Upper lobe of left lung (tissue), 6 donors: ENCODE data around the gene C4orf50. TPM values are rescaled to one million over a fixed set of nuclear protein-coding genes. Genes with fewer than 3 reads are reported as not detected.

Source experiments
- ATAC-seq, 2 donors: fragments of 200-7000 bp; cut with Tn5 transposase; one replicate each; pipeline ENCODE4 v1.9.1; 2022; ENCODE audit warnings: mild to moderate bottlenecking in 2 of 2, moderate library complexity in 2 of 2; ENCODE audit not compliant: low FRiP score in 2 of 2
- DNase-seq, 2 donors: peaks; one replicate each; pipeline ENCODE4 v3.0.0-alpha.2; 2019 to 2020
- H3K27ac ChIP-seq, 4 donors: fragments of 200-600 bp; sonication (generic); one replicate each; pipeline ENCODE4 v1.5.1; 2016 to 2019
- H3K27me3 ChIP-seq, 4 donors: fragments of 200-600 bp; sonication (generic); one replicate each; pipeline ENCODE4 v1.5.1; 2017 to 2019
- H3K36me3 ChIP-seq, 4 donors: fragments of 200-600 bp; sonication (generic); one replicate each; pipeline ENCODE4 v1.5.1; 2016 to 2019
- H3K4me1 ChIP-seq, 4 donors: fragments of 200-600 bp; sonication (generic); one replicate each; pipeline ENCODE4 v1.5.1; 2018 to 2019
- H3K4me3 ChIP-seq, 4 donors: fragments of 200-600 bp; sonication (generic); one replicate each; pipeline ENCODE4 v1.5.1; 2017 to 2019; ENCODE audit warnings: mild to moderate bottlenecking in 2 of 4, moderate library complexity in 1 of 4
- H3K9me3 ChIP-seq, 4 donors: fragments of 200-600 bp; sonication (generic); one replicate each; pipeline ENCODE4 v1.5.1; 2018 to 2019
- EP300 ChIP-seq, 4 donors: sonication (generic); formaldehyde crosslinking; IDR thresholded peaks; one replicate each; pipeline ENCODE4 v1.5.1; 2017; ENCODE audit warnings: antibody characterized with exemption in 4 of 4, control low read depth in 2 of 4
- POLR2A ChIP-seq, 4 donors: fragments of 450-650 bp; IDR thresholded peaks; one replicate each; pipeline ENCODE4 v1.5.1; 2016 to 2017; ENCODE audit warnings: antibody characterized with exemption in 4 of 4, mild to moderate bottlenecking in 2 of 4
- POLR2AphosphoS5 ChIP-seq, 2 donors: sonication (generic); formaldehyde crosslinking; IDR thresholded peaks; one replicate each; pipeline ENCODE4 v1.5.1; 2017; ENCODE audit warnings: antibody characterized with exemption in 2 of 2
- WGBS, 2 donors: methylation state at CpG; one replicate each; pipeline ENCODE4 v1.1.5; 2017 to 2018; 5-methylcytosine and 5-hydroxymethylcytosine counted together
- total RNA-seq, 6 donors: library from RNA; depleted of rRNA in 4 of 6; stranded (reverse); fragments of >200 nt in 4 of 6; gene quantifications; one replicate each; pipeline versions ENCODE4 v1.1.0 to v1.2.1, GENCODE V29; 2016 to 2021
- TF ChIP-seq, protein P1 (sequence below), 6 experiments: fragments of 450-650 bp in 4 of 6; fragments of 200-600 bp in 2 of 6; sonication (generic) in 2 of 6; IDR thresholded peaks; one replicate each; pipeline ENCODE4 v1.5.1; 2016 to 2019; ENCODE audit warnings: antibody characterized with exemption in 6 of 6
- donor health status: DM: no; HTN: no; CAD: no; lungs with moderate emphysema.
- donor health status: DM: no; HTN: yes; CAD: no; lungs with severe emphysema.

Gene C4orf50
- total RNA-seq, 6 donors from 2014 or later: 0.03 to 1.3 (median 0.65) TPM

DNA sequence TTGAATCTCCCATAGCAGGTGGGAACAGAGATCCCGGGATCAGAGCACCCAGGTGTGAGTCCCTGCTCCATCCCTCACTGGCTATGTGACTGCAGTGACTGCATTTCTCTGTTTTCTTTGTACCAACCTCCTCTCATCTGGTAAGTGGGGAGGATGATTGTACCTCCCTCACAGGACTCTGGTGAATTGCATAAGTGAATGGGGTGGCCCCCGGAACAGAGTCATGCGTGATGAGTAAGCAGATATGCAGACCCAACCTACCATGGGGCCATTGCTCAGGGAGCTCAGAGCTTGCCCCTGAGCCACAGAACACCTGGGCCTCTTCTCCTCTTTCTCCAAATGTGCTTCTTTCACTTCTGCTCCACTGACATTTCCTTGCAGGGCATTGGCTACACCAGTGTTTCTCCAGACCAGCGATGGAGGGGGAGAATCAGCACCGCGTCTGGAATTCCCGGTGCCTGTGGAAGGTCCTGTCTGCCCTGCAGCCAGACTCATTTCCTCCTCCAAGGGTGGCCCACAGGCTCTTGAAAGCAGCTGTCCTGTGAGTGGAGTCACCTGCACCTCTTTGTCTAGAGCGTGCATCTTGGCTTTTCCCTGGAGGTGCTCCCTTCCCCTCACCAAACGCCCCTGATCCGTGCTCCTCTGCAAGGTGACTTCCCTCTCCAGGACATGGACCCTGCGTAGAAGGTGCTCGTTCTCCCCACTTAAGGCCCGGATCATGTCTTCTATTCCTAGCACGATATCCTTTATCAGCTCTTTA lies 30.0 kb downstream of the C4orf50 start:
- Histone ChIP-seq H3K27me3 (no peaks in the 10 kb centered on the region), H3K4me1 (no peaks in the 10 kb centered on the region), H3K9me3 (peaks cover 0 to 7% (median 3%) of the 10 kb centered on the region in 4 donors), H3K4me3 (no peak overlapping the region), H3K27ac (no peak overlapping the region), H3K36me3 (no peaks in the 10 kb centered on the region)
- peak in 1 of 2 donors; percentile 8 for ATAC-seq
- WGBS, 2 donors: 78 to 80% methylated on average over 14 of the region's 14 CpGs
- no peak for DNase-seq
- TF ChIP-seq, protein P1, sequence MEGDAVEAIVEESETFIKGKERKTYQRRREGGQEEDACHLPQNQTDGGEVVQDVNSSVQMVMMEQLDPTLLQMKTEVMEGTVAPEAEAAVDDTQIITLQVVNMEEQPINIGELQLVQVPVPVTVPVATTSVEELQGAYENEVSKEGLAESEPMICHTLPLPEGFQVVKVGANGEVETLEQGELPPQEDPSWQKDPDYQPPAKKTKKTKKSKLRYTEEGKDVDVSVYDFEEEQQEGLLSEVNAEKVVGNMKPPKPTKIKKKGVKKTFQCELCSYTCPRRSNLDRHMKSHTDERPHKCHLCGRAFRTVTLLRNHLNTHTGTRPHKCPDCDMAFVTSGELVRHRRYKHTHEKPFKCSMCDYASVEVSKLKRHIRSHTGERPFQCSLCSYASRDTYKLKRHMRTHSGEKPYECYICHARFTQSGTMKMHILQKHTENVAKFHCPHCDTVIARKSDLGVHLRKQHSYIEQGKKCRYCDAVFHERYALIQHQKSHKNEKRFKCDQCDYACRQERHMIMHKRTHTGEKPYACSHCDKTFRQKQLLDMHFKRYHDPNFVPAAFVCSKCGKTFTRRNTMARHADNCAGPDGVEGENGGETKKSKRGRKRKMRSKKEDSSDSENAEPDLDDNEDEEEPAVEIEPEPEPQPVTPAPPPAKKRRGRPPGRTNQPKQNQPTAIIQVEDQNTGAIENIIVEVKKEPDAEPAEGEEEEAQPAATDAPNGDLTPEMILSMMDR (IDR thresholded peaks at IDR 0.05): no peak
- TF ChIP-seq POLR2AphosphoS5 (IDR thresholded peaks at IDR 0.05) (no peak), POLR2A (IDR thresholded peaks at IDR 0.05) (no peak), EP300 (IDR thresholded peaks at IDR 0.05) (no peak)

DNA sequence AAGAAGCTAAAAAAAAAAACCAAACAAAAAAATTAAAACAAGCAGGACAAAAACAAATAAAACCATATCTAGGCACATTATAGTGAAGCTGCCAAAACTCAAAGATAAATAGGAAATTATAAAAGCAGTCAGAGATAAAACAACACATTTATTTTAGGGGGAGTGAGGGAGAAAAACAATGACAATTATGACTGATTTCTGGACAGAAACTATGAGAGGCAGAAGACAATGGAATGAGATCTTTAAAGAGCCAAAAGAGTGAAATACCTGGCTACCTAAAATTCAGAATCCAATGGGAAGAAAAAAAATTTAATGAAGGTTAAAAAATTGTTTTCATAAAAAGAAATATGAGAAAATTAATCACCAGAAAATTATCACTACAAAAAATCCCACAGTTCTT lies 33.4 kb downstream of the C4orf50 start:
- H3K27ac ChIP-seq: no peak overlapping the region
- ATAC-seq (no peak), DNase-seq (no peak)
- no peaks in the 10 kb centered on the region for H3K27me3 ChIP-seq
- TF ChIP-seq POLR2AphosphoS5 (IDR thresholded peaks at IDR 0.05) (no peak), POLR2A (IDR thresholded peaks at IDR 0.05) (no peak), EP300 (IDR thresholded peaks at IDR 0.05) (no peak)
- peaks cover 0 to 7% (median 3%) of the 10 kb centered on the region in 4 donors for H3K9me3 ChIP-seq
- no peak overlapping the region for H3K4me3 ChIP-seq
- H3K4me1 ChIP-seq: no peaks in the 10 kb centered on the region
- no peaks in the 10 kb centered on the region for H3K36me3 ChIP-seq

- no peak for DNase-seq
Observed at GRCh38 chr4:5982156-5982973, 35.9 kb downstream of the C4orf50 start.

DNA sequence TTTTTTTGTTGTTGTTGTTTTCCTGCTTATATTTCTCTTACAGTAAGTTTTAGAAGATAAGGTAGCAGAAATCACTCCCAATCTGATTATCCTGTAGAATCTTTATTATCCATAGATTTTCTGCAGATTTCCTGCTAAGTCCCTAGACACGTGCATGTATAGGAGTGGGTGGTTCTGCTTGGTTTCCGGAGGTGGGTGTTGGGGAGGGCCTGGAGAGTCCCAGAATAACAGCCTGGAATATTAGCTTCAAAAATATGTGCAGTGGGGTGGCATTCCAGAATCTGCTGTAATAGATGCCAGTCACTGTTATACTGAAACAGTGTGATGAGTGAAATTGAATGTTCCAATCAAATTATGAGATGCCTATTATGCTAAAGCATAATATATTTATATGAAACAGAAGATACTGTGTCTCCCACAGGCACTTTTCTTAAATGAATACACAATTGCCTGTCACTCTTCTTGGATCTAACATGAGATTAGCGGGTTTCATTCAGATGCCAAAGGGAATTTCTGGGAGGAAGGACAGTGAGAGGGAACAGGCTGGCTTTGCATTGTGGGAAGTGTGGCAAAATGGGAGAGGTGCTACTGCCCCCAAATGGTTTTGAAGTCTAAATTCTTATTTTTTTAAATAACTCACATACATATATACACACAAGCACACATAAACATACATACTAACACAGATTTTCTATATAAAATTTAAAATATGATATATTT lies 37.6 kb downstream of the C4orf50 start:
- Histone ChIP-seq H3K4me3 (no peak overlapping the region), H3K27ac (no peak overlapping the region), H3K4me1 (no peaks in the 10 kb centered on the region), H3K9me3 (peaks cover 0 to 7% (median 3%) of the 10 kb centered on the region in 4 donors), H3K36me3 (no peaks in the 10 kb centered on the region), H3K27me3 (no peaks in the 10 kb centered on the region)
- DNase-seq (no peak), ATAC-seq (no peak)
- 40 to 48% methylated on average over 3 of the region's 3 CpGs for WGBS, 2 donors
- TF ChIP-seq, protein P1 (IDR thresholded peaks at IDR 0.05): no peak
- no peak for TF ChIP-seq EP300 (IDR thresholded peaks at IDR 0.05)

More at GRCh38 chr4:5982156-5982973, 35.9 kb downstream of the C4orf50 start:
- Histone ChIP-seq H3K27ac (no peak overlapping the region), H3K9me3 (peaks cover 0 to 7% (median 3%) of the 10 kb centered on the region in 4 donors), H3K4me3 (no peak overlapping the region), H3K27me3 (no peaks in the 10 kb centered on the region), H3K4me1 (no peaks in the 10 kb centered on the region), H3K36me3 (no peaks in the 10 kb centered on the region)
- TF ChIP-seq POLR2A (IDR thresholded peaks at IDR 0.05): no peak
- WGBS, 2 donors: 67 to 83% methylated on average over 9 of the region's 9 CpGs
- no peak for ATAC-seq

- no peak for DNase-seq
- WGBS, 2 donors: 21 to 23% methylated on average over 11 of the region's 11 CpGs
- ATAC-seq: peak in 1 of 2 donors; percentile 56
- Histone ChIP-seq H3K36me3 (no peaks in the 10 kb centered on the region), H3K4me3 (no peak overlapping the region), H3K4me1 (no peaks in the 10 kb centered on the region), H3K27ac (no peak overlapping the region), H3K27me3 (no peaks in the 10 kb centered on the region), H3K9me3 (peaks cover 0 to 7% (median 3%) of the 10 kb centered on the region in 4 donors)
- TF ChIP-seq, protein P1 (IDR thresholded peaks at IDR 0.05): peak in 4 of 6 experiments; percentile 33 to 42 (median 38)
- no peak for TF ChIP-seq POLR2A (IDR thresholded peaks at IDR 0.05)
Observed at GRCh38 chr4:5979981-5980380, 38.2 kb downstream of the C4orf50 start.
